HG03280 (cell line): ENCODE results near the gene CCL1.
"Not testable (repeated sequence)": the region's sequence is repeated elsewhere in the genome, so short reads cannot be mapped to it uniquely, and the experiment has no call there.

Experiments
- ATAC-seq: cut with Tn5 transposase; IDR thresholded peaks from one replicate; pipeline ENCODE4 v1.9.1; 2021; ENCODE audit warnings: mild to moderate bottlenecking, moderate library complexity; ENCODE audit not compliant: unreplicated experiment

Gene CCL1

DNA sequence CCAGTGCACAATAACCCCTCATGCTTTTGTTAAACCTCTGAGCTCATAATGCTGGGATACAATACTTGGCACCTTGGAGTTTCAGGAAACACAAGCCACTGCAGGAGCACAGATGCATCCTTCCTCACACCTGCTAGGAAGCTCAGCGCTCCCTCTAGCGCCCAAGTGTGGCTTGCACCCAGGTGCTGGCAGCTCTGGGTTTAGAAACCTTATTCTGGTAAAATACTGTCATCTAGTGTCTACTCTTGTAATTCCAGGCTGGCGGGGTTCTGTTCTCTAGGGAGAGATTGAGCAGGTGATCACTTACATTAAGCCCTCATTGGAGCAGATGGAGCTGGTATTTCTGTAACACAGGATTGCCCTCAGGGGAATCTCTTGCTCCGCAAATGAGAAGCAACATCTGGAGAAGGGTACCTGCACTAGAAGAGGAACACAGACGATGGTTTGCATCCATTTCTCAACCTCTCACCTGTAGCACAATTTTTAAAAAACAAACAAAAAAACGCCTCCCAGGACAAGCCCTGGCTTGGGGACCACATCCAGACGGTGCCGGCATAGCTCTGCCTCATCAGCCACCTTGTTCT lies 1.5 kb downstream of the CCL1 start:
- no peak for ATAC-seq

DNA sequence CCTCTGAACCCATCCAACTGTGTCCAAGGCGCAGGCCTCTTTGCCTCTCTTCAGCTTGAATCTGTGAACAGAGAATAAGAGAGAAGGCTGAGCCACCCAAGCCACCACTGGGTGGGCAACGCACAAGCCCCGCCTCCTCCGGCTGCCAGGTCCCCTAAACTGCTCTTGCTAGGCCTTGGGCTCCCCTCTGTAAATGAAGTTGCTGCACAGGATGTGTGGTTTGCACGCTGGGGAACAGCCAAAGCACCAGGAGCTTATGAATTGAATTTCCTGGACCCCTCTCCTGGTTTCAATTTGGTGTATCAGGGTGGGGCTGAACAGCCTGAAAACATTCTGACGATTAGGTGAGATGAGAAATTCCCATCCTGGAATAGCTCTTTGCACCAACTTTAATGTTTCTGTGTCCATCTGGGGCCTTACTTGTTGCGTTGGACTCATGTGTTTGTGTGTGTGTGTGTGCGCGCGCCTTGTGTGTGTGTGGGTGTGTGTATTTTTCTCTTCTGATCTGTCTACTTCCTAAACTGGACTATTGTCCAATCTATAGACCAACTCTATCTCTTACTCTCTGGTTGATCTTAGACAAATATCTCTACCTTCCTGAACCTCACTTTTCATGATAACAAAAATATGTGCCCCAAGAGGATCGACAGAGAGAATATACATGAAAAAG lies 2.3 kb downstream of the CCL1 start:
- ATAC-seq = no peak

DNA sequence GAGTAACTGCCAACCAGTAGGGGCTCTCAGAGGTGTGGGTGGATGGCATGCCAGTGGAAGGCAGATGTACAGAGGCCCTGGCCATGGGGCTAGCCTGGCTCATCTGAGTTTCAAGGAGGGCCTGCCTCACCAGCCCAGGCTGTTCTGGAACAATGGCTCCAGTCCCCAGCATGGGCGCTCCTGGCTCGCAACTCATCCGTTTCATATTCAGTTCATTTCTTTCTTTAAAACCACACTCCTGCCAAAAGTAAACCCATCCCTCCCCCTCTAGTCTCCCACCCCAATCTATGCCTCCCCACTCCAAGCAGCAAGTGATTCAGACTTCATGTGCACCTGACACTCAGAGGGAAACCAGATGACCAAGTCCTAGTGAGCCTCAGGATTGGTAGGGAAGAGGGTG lies 4.4 kb downstream of the CCL1 start:
- no peak for ATAC-seq

DNA sequence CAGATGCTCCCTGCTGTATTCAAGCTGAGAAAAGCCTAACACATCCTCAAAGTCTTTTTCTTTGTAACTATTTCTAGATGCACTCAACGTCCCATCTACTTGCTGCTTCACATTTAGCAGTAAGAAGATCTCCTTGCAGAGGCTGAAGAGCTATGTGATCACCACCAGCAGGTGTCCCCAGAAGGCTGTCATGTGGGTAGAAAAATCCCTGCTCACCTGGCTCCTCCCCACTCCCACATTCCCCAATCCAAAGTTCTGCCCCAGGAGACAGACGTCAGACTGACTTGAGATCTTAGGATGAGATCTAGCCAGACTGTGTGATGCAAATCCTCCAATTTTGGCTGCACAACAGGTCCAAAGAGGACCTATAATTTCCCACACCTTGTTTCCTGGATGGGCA lies 5.6 kb downstream of the CCL1 start:
- no peak for ATAC-seq

DNA sequence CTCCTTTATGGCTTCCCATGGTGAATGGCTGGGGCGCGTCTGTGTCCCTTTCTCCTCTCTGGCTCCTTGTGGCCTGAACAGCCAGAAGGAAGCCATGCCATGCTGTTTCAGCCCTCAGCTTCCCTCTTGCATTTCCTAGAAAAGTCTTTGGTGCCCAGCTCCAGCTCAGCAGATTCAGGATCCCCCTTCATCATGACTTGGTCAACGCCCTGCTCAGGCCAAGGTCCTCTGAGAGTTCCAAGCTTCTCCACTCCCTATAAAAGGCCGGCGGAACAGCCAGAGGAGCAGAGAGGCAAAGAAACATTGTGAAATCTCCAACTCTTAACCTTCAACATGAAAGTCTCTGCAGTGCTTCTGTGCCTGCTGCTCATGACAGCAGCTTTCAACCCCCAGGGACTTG lies 6.8 kb downstream of the CCL1 start, which contains the start of gene CCL13:
TSS of gene CCL13 (plus strand) at position 287 of the 400 bp plus-strand sequence. CDS start at position 334, 47 bp downstream.
- no peak for ATAC-seq

DNA sequence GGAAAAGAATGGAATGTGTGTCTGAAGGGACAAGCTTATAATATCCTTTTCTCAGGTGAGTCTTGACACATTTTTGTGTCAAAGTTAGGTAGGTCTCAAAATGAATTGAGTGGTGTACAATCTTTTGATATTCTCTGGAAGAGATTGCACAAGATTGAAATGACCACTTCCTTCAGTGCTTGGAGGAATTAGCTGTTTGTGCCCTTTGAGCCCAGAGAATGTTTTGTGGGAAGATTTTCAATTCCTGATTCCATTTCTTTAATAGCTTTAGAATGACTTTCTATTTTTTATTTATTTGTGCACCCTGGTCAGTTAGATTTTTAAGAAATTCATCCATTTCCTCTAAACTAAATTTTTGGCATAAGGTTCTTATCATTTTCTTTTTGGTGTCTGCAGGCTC lies 8.4 kb downstream of the CCL1 start:
- no peak for ATAC-seq

DNA sequence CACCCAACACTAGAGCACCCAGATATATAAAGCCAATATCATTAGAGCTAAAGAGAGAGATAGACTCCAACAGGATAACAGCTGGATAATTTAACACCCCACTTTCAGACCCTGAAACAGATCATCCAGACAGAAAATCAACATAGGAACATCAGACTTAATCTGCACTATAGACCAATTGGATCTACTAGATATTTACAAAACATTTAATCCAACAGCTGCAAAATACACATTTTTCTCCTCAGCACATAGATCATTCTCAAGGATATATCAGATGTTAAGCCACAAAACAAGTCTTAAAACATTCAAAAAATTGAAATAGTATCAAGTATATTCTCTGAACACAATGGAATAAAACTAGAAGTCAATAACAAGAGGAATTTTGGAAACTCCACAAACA lies 10.8 kb downstream of the CCL1 start:
- no peak for ATAC-seq

DNA sequence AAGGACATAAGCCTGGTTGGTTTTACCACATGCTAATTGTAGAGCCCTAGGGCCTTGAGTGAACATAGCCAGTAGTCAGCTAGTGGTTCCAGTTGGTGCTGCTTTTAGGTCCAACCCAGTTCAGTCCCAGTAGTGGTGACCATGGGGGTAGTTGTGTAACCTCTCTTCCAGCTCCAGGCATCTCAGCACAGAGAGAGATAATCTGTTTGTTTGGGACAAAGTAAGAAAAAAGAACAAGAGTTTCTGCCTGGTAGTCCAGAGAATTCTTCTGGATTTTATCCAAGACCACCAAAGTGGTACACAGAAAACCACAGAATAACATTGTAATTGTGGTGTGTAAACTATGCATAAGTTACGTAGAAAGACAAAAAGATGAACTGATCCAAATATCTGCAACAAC lies 11.9 kb downstream of the CCL1 start:
- ATAC-seq = no peak

DNA sequence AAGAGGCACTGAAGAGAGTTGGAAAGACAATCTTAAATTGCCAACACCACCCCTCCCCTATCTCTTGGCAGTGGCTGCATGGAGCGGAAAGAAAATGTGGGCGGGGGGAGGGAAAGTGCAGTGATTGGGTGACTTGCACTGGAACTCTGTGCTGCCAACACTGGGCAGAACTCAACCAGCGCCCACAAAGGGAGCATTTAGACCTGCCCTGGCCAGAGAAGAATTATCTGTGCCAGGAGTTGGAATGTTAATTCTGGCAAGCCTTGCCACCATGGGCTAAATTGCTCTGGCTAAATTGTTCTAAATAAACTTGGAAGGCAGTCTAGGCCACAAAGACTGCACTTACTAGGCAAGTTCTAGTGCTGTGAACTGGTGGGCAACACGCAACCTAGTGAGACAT lies 13.3 kb downstream of the CCL1 start:
- ATAC-seq = no peak

DNA sequence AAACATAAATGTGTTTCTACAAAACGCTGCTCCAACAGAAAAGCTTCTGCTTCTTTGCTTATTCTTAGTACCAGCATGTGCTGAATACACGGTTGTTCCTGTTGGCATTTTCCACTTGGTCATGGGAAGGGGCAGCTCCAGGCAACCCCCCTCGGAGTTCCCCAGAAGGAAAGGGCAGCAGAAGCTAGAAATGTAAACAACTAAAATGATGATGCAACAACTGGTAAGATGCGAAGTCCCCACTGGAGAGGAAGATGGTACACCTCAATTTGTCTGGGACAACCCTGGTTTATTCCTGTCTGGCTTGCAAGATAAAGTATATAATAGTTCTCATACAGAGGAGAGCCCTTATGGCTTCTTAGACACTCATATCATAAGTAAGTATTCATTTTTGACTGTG lies 16.0 kb downstream of the CCL1 start:
- no peak for ATAC-seq

DNA sequence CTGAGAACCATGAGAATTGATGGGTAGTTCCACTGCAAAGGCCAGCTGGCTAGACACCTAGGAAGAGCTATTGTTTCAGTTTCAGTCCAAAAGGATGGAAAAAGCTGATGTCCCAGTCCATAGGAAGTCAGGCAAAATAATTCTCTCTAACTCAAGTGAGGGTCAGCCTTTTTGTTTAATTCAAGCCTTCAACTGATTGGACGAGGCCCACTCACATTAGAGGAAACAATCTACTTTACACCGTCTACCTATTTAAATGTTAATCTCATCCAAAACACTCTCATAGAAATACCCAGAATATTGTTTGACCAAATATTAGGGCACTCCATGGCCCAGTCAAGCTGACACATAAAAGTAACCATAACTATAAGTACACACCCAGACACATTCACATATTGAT lies 21.1 kb downstream of the CCL1 start:
- no peak for ATAC-seq

DNA sequence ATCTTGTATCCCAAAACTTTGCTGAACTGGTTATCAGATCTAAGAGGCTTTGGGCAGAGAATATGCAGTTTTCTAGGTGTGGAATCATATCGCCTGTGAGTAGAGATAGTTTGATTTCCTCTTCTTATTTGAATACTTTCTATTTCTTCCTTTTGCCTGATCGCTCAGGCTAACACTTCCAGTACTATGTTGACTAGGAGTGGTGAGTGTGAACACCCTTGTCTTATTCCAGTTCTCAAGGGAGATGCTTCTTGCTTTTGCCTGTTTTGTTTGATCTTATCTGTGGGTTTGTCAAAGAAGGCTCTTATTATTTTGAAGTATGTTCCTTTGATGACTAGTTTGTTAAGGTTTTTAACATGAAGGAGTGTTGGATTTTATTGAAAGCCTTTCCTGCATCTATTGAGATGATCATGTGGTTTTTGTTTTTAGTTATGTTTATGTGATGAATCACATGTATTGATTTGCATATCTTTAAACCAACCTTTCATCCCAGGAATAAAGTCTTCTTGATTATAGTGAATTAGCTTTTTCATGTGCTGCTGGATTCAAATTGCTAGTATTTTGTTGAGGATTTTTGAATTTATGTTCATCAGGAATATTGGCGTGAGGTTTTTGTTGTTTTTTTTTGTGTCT lies 23.8 kb downstream of the CCL1 start:
- ATAC-seq = no peak

DNA sequence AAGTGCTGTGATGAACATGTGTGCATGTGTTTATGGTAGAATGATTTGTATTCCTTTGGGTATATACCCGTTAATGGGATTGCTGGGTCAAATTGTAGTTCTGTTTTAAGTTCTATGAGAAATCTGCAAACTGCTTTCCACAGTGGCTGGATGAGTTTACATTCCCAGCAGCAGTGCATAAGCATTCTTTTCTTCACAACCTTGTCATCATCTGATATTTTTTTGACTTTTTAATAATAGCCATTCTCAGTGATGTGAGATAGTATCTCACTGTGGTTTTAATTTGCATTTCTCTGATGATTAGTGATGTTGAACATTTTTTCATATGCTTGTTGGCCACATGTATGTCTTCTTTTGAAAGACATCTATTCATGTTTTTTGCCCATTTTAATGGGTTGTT lies 25.3 kb downstream of the CCL1 start:
- ATAC-seq = no peak

DNA sequence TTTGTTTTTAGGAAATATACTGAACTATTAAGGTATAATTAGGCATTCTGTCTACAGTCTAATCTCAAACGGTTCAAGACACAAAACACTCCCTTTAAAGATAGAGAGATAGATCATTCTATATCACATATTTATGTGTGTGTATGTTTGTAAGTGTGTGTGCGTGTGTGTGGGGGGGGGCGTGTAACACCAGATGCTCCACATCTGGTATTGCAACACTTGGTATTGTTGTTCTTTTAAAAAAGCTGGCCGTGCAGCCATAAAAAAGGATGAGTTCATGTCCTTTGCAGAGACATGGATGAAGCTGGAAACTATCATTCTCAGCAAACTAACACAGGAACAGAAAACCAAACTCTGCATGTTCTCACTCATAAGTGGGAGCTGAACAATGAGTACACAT lies 35.5 kb downstream of the CCL1 start:
- not testable (repeated sequence) for ATAC-seq

DNA sequence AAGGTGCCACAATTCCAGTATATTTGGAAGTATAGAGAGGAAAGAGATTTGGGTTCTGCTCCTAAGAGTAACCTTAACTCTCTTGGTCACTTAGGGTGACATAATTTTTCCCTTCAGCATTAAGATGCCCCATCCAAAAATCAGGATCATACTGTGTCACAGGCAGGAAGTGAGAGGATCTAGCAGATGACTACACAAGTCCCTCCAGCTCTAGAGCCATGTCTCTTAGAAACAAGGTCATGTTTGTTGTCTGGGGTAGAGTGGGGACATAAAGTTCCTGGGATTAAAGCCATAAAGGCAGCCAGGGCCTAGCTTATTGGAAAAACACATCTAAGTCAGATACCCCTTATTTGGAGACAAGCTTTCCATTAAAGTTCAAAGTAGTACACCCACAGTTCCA lies 41.1 kb downstream of the CCL1 start:
- no peak for ATAC-seq

DNA sequence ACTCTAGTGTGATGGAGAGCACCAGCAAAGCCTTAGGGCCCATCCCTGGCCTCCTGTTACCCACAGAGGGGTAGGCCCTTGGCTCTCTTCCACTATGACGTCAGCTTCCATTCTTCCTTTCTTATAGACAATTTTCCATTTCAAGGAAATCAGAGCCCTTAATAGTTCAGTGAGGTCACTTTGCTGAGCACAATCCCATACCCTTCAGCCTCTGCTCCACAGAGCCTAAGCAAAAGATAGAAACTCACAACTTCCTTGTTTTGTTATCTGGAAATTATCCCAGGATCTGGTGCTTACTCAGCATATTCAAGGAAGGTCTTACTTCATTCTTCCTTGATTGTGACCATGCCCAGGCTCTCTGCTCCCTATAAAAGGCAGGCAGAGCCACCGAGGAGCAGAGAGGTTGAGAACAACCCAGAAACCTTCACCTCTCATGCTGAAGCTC lies 44.0 kb downstream of the CCL1 start, which contains the start of gene CCL8:
TSS of gene CCL8 (plus strand) at position 397 of the 445 bp plus-strand sequence. CDS start 67 bp downstream, outside the sequence.
- ATAC-seq = no peak

DNA sequence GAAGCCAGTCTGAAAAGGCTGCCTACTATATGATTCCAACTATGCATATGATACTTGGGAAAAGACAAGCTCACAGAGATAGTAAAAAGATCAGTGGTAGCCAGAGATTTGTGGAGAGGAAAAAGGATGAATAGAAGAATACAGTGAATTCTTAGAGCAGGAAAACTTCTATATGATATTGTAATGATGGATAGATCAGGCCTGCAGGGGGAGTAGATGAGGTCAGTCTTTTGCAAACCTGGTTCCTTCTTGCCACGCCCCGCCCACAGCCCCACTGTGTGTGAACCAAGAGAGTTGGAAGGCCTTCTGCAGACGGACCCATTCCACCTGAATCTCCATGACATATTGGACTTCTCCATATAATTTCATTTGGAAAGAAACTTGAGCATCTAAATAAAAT lies 44.6 kb downstream of the CCL1 start:
- ATAC-seq = no peak

DNA sequence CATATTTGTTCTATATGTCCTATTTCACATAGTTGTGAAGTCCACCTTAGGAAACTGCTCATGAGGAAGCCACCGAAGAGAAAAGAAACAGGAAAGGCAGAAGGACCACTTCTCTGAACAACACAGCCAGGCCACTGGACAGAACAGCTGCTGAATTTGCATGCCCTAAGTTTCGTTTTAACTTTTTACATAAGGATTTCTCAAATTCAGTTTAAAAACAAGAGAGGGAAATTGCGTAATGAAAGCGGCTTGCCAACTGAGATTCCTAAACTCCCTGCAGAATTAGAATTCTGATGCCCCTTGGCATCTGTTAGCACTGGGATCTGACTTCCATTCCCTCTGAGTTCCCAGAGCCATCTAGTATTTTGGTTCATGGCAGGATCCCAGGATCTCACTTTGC lies 48.8 kb downstream of the CCL1 start:
- ATAC-seq = no peak

DNA sequence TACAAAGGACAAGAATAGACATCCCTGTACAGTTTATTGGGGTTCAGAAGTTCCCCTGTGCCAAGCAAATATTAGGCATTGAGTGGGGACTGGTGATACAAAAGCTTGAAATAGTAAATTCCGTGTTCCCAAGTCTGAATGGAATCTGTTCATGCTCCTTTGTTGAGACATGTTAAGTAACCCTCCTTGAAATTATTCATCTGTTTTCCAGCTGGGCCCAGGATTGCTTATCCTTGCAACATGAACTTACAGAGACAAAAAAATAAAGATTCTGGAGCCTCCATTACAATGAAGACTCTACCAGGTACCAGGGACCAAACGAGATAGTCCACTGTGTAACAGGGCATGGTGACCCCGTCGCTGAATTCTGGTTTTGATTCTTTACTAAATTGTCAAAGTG lies 49.9 kb downstream of the CCL1 start:
- no peak for ATAC-seq

DNA sequence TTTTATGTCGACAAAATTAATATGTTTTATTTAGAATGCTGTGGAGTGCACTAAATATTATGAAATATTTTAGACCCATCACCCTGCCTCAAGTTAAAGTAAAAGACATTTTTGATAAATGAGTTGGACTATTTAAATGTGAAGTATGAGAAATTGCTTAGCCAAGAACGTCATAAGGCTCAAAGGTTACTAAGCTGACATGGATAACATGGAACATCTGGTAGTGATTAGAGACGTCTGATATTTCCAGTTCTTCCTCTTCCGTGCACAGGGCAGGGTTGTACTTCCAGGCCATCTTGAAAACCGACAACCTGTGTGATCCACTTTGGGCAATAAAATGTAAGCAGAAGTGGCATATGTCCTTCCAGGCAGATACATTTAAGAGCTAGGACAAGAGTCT lies 51.0 kb downstream of the CCL1 start:
- ATAC-seq = no peak

DNA sequence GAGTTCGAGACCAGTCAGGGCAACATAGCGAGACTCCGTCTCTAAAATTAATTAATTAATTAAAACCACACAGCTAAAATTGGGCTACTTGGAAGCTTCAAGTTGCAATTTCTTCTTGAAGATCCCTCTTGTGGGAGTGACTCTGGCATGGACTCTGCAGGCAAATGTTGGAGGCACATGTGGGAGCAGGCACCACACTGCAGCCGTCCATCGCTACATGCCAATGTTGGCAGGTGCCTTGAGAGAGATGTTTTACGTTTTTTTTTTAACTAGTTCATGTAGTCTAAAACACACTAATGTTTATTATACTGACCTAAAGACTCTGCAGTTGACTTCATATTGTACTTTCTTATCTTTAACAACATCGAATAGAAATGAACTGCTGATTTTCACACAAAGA lies 51.7 kb downstream of the CCL1 start:
- ATAC-seq = no peak
